Measurements from ENCODE around the gene S1PR1.

Gene S1PR1

GRCh38 chr1:101288491-101288944 is 51.7 kb downstream of the S1PR1 start:
- Mint-ChIP-seq H3K27me3 (ENCODE audit: low read depth, poor library complexity) (no peaks in the 10 kb centered on the region), H3K36me3 (ENCODE audit: low read depth) (no peaks in the 10 kb centered on the region), H3K9me3 (peaks cover 4% of the 10 kb centered on the region), H3K4me1 (peaks cover 45% of the 10 kb centered on the region), H3K4me3 (no peak overlapping the region), H3K27ac (no peak overlapping the region)
- peak; percentile 60 for DNase-seq
- TF ChIP-seq CTCF (IDR thresholded peaks at IDR 0.05): peak; percentile 96

- H3K4me1 Mint-ChIP-seq: peaks cover 44% of the 10 kb centered on the region
- no peaks in the 10 kb centered on the region for H3K36me3 Mint-ChIP-seq (ENCODE audit: low read depth)
- H3K9me3 Mint-ChIP-seq: no peaks in the 10 kb centered on the region
- no peak for DNase-seq
- no peak for TF ChIP-seq CTCF (IDR thresholded peaks at IDR 0.05)
- H3K27me3 Mint-ChIP-seq (ENCODE audit: low read depth, poor library complexity): peaks cover 4% of the 10 kb centered on the region
- no peak overlapping the region for H3K4me3 Mint-ChIP-seq
- peak overlapping the region; percentile 47 for H3K27ac Mint-ChIP-seq
Measured at GRCh38 chr1:101290119-101290921, 53.5 kb downstream of the S1PR1 start.
